GM06990 (cell line): ENCODE results near the gene DLG2.

Experiments
- DNase-seq: peaks from one replicate; pipeline ENCODE4 v3.0.0-alpha.2; 2011; ENCODE audit not compliant: insufficient read length; ENCODE audit errors: extremely low read depth
- H3K27me3 ChIP-seq: replicated peaks from 2 replicates; pipeline ENCODE4 v1.6.0; 2011; ENCODE audit warnings: low read length; ENCODE audit not compliant: control insufficient read depth, insufficient read depth
- H3K36me3 ChIP-seq: 2 replicates; pipeline ENCODE4 v1.5.1; 2011; ENCODE audit warnings: low read length; ENCODE audit not compliant: control insufficient read depth, insufficient read depth
- H3K4me3 ChIP-seq: replicated peaks from 2 replicates; pipeline ENCODE4 v1.5.1; 2011; ENCODE audit warnings: low read depth, mild to moderate bottlenecking, control low read depth, low read length
- CTCF ChIP-seq: IDR thresholded peaks from 2 replicates; pipeline ENCODE4 v1.5.1; 2011; ENCODE audit warnings: low read length, control low read depth, mild to moderate bottlenecking, inconsistent platforms; ENCODE audit not compliant: insufficient read depth, poor library complexity, severe bottlenecking

Gene DLG2

GRCh38 chr11:83813296-83813695, 1813.8 kb downstream of the DLG2 start:
- Histone ChIP-seq H3K27me3 (peaks cover 2% of the 10 kb centered on the region; the same call in 1 of the 2 replicates), H3K4me3 (no peak overlapping the region)

GRCh38 chr11:83809274-83809673, 1817.9 kb downstream of the DLG2 start:
- H3K27me3 ChIP-seq = no peaks in the 10 kb centered on the region; the same call in none of the 2 replicates
- DNase-seq = no peak
- TF ChIP-seq CTCF = no peak
- no peak overlapping the region for H3K4me3 ChIP-seq
- no peaks in the 10 kb centered on the region for H3K36me3 ChIP-seq

More at GRCh38 chr11:83813296-83813695, 1813.8 kb downstream of the DLG2 start:
- no peaks in the 10 kb centered on the region for H3K36me3 ChIP-seq
- TF ChIP-seq CTCF = no peak
- no peak for DNase-seq

- peak; percentile 31 for TF ChIP-seq CTCF
- DNase-seq = no peak
- Histone ChIP-seq H3K36me3 (no peaks in the 10 kb centered on the region), H3K27me3 (no peaks in the 10 kb centered on the region; the same call in 1 of the 2 replicates), H3K4me3 (no peak overlapping the region)
Measured at GRCh38 chr11:83801799-83802198, 1825.3 kb downstream of the DLG2 start.

- H3K27me3 ChIP-seq = no peaks in the 10 kb centered on the region
- TF ChIP-seq CTCF = no peak
- no peak for DNase-seq
- H3K36me3 ChIP-seq = no peaks in the 10 kb centered on the region
- H3K4me3 ChIP-seq = no peak overlapping the region
Measured at GRCh38 chr11:83793310-83793709, 1833.8 kb downstream of the DLG2 start.

GRCh38 chr11:83791557-83791956, 1835.6 kb downstream of the DLG2 start:
- no peak overlapping the region for H3K4me3 ChIP-seq
- H3K36me3 ChIP-seq = no peaks in the 10 kb centered on the region
- no peak for TF ChIP-seq CTCF
- no peaks in the 10 kb centered on the region for H3K27me3 ChIP-seq
- DNase-seq = no peak

GRCh38 chr11:83785942-83786341, 1841.2 kb downstream of the DLG2 start:
- Histone ChIP-seq H3K4me3 (no peak overlapping the region), H3K27me3 (no peaks in the 10 kb centered on the region), H3K36me3 (no peaks in the 10 kb centered on the region)
- no peak for DNase-seq
- TF ChIP-seq CTCF = no peak
